ENCODE data around the gene MYCN.

Gene MYCN

DNA sequence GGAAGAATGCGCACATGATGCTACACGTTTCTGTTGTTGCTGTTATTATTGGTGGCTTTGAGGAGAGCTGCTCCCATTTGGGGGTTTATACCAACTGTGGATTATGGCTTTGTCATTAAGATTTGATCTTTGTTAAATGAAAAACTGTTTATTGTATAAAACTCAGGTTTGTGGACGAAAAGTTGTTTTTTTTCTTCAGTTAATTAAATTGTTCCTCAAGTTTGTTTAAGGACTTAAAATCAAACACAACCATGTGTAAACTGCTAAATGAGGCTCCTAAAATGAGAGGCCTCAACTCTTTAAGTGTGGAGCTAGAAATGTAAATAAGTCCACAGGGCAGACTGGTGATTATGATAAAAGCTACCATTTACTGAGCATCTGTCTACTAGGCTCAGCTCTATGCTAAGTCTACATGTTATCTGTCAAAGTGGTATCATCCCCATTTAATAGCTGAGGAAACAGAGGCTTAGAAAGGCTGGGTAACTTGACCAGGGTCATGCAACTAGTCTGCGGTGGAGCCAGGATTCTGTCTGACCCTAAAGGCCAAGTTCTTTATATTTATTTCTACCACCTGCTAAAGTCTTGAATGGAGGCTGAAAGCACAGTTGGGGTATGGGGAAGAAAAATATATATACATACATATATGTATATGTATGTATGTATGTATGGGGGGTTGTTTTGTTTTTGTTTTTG lies 4.1 kb downstream of the MYCN start:
- TF ChIP-seq, protein P1, sequence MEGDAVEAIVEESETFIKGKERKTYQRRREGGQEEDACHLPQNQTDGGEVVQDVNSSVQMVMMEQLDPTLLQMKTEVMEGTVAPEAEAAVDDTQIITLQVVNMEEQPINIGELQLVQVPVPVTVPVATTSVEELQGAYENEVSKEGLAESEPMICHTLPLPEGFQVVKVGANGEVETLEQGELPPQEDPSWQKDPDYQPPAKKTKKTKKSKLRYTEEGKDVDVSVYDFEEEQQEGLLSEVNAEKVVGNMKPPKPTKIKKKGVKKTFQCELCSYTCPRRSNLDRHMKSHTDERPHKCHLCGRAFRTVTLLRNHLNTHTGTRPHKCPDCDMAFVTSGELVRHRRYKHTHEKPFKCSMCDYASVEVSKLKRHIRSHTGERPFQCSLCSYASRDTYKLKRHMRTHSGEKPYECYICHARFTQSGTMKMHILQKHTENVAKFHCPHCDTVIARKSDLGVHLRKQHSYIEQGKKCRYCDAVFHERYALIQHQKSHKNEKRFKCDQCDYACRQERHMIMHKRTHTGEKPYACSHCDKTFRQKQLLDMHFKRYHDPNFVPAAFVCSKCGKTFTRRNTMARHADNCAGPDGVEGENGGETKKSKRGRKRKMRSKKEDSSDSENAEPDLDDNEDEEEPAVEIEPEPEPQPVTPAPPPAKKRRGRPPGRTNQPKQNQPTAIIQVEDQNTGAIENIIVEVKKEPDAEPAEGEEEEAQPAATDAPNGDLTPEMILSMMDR (IDR thresholded peaks at IDR 0.05; ENCODE audit: control insufficient read depth, extremely low read depth, insufficient read depth), result no peak
- DNase-seq (ENCODE audit: low read depth), result no peak
- no peak overlapping the region for H3K4me3 ChIP-seq (ENCODE audit: low read depth, low read length)

DNA sequence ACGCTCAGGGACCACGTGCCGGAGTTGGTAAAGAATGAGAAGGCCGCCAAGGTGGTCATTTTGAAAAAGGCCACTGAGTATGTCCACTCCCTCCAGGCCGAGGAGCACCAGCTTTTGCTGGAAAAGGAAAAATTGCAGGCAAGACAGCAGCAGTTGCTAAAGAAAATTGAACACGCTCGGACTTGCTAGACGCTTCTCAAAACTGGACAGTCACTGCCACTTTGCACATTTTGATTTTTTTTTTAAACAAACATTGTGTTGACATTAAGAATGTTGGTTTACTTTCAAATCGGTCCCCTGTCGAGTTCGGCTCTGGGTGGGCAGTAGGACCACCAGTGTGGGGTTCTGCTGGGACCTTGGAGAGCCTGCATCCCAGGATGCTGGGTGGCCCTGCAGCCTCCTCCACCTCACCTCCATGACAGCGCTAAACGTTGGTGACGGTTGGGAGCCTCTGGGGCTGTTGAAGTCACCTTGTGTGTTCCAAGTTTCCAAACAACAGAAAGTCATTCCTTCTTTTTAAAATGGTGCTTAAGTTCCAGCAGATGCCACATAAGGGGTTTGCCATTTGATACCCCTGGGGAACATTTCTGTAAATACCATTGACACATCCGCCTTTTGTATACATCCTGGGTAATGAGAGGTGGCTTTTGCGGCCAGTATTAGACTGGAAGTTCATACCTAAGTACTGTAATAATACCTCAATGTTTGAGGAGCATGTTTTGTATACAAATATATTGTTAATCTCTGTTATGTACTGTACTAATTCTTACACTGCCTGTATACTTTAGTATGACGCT lies 5.8 kb downstream of the MYCN start:
- TF ChIP-seq, protein P1 (IDR thresholded peaks at IDR 0.05; ENCODE audit: control insufficient read depth, extremely low read depth, insufficient read depth), result no peak
- no peak overlapping the region for H3K4me3 ChIP-seq (ENCODE audit: low read depth, low read length)
- DNase-seq (ENCODE audit: low read depth), result no peak

DNA sequence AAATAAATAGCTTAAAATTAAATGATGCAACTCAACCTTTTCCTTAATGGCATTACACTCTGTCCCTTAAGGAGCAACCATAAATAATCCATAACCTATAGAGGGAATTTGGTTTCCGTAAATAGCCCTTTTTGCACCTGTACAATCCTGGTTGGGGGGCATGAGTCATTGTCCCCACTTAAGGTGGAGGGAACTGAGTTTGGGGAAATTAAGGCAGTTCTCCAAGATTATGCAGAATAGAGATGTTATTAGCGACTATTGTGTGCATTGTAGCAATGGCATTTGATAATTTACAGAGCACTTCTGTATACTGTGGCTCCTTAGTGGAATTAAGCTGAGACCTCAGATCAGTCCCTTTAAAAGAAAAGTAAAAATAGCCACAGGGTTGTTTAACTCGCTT lies 6.6 kb downstream of the MYCN start:
- TF ChIP-seq, protein P1 (IDR thresholded peaks at IDR 0.05; ENCODE audit: control insufficient read depth, extremely low read depth, insufficient read depth), result no peak
- H3K4me3 ChIP-seq (ENCODE audit: low read depth, low read length), result no peak overlapping the region
- no peak for DNase-seq (ENCODE audit: low read depth)

DNA sequence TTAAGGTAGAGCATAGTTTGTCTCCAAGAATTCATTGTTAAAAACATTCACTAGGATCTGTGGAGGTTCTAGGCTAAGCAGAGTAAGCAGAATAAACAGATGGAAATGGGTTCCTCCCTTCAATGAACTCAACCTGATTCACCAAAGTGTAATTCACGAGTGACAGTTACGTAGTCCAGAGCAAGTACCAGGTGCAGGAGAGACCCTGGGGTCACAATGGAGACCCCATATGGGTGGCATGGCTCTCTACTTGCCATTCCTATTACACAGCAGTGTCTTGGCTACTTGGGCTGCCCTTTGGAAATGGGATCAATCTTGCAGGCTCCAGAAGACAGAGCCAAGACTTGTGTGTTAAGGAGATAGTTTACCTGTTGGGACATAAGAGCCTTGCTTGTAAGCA lies 7.1 kb downstream of the MYCN start:
- no peak overlapping the region for H3K4me3 ChIP-seq (ENCODE audit: low read depth, low read length)
- no peak for DNase-seq (ENCODE audit: low read depth)
- TF ChIP-seq, protein P1 (IDR thresholded peaks at IDR 0.05; ENCODE audit: control insufficient read depth, extremely low read depth, insufficient read depth), result no peak

DNA sequence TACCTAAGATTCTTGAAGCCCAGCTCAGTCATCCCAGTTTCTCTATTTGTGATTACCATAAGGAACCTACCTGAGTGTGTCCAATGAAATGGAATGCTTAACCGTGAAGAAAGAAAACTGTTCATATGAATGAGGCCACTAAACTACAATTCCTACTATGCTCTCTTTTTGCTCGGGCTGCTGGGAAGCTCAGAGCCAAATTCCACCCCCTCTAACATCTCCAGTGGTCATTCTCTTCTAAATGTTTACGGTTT lies 8.3 kb downstream of the MYCN start:
- TF ChIP-seq, protein P1 (IDR thresholded peaks at IDR 0.05; ENCODE audit: control insufficient read depth, extremely low read depth, insufficient read depth), result no peak
- H3K4me3 ChIP-seq (ENCODE audit: low read depth, low read length), result no peak overlapping the region
- no peak for DNase-seq (ENCODE audit: low read depth)

DNA sequence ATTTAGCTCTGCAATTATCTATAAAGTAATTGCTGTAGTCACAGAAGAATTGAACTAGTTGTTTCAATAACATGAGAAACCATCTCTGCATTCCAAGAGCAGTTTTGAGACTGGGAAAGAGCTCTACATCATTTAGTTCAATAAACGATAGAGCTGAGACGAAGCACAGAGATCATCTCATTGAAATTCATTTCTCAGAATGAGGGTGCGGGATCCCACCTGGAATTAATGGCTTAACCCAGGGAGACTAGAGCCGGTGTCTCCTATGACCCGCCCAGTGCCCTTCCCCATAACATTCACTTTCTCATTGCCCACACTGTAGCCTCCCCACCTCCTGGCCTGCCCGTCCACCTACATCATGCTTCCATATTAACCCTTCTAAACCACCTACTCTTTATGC lies 8.8 kb downstream of the MYCN start:
- TF ChIP-seq, protein P1 (IDR thresholded peaks at IDR 0.05; ENCODE audit: control insufficient read depth, extremely low read depth, insufficient read depth), result no peak
- H3K4me3 ChIP-seq (ENCODE audit: low read depth, low read length), result no peak overlapping the region
- no peak for DNase-seq (ENCODE audit: low read depth)

DNA sequence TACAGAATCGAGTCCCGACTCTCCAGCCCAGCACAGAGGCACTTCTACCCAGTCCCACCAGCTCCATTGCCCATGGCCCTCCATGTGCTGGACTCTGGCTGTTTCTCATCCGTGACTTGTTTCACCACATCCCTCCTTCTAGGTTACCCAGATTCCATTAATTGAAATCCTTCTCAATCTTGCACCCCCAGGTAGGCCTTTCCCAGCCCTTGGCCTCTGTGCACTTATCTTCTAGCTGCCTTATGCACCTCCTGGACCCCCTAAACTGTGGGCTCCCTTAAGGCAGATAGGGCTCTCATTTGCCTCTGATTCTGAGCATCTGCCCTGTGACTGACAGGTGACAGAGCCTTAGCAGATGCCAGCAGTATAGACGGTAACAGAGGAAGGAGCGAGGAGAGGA lies 9.2 kb downstream of the MYCN start:
- H3K4me3 ChIP-seq (ENCODE audit: low read depth, low read length), result no peak overlapping the region
- TF ChIP-seq, protein P1 (IDR thresholded peaks at IDR 0.05; ENCODE audit: control insufficient read depth, extremely low read depth, insufficient read depth), result no peak
- DNase-seq (ENCODE audit: low read depth), result no peak

Measured in LNCaP clone FGC (cell line).